DND-41 (cell line): ENCODE results near the gene ACAA1.

Experiments used
- ATAC-seq: fragments of 200-7000 bp; cut with Tn5 transposase; 3 replicates; pipeline ENCODE4 v1.9.1; 2021; ENCODE audit warnings: low read depth; ENCODE audit not compliant: insufficient read depth
- DNase-seq: peaks from one replicate; pipeline ENCODE4 v3.0.0-alpha.2; 2020
- H2AFZ ChIP-seq: 2 replicates; pipeline ENCODE4 v1.6.0; 2012; ENCODE audit warnings: low read depth, low read length
- H3K27ac ChIP-seq: 2 replicates; pipeline ENCODE4 v1.5.1; 2012; ENCODE audit warnings: low read length, inconsistent platforms
- H3K27me3 ChIP-seq: fragments of 200-600 bp; sonication (generic); 2 replicates; pipeline ENCODE4 v1.6.0; 2012; ENCODE audit warnings: low read length, mild to moderate bottlenecking, inconsistent platforms; ENCODE audit not compliant: insufficient read depth, poor library complexity
- H3K36me3 ChIP-seq: 2 replicates; pipeline ENCODE4 v1.5.1; 2012; ENCODE audit warnings: low read length, inconsistent platforms; ENCODE audit not compliant: insufficient read depth
- H3K4me1 ChIP-seq: 2 replicates; pipeline ENCODE4 v1.5.1; 2012; ENCODE audit warnings: mild to moderate bottlenecking, low read length; ENCODE audit not compliant: insufficient read depth
- H3K4me2 ChIP-seq: 2 replicates; pipeline ENCODE4 v1.6.0; 2012; ENCODE audit warnings: mild to moderate bottlenecking, moderate library complexity, low read length, inconsistent platforms; ENCODE audit not compliant: insufficient read depth
- H3K4me3 ChIP-seq, 2 experiments: fragments of 200-600 bp in 1 of 2; shearing (Covaris generic) in 1 of 2; 2 replicates each; pipeline ENCODE4 v1.5.1; 2012 to 2016; ENCODE audit warnings: inconsistent platforms in 2 of 2, low read length in 2 of 2, mild to moderate bottlenecking in 2 of 2, low read depth in 1 of 2, moderate library complexity in 1 of 2
- H3K79me2 ChIP-seq: 2 replicates; pipeline ENCODE4 v1.6.0; 2012; ENCODE audit warnings: low read length, inconsistent platforms; ENCODE audit not compliant: insufficient read depth
- H3K9ac ChIP-seq: 2 replicates; pipeline ENCODE4 v1.6.0; 2012; ENCODE audit warnings: low read depth, mild to moderate bottlenecking, inconsistent platforms, low read length, moderate library complexity
- H3K9me3 ChIP-seq: 2 replicates; pipeline ENCODE4 v1.5.1; 2012; ENCODE audit warnings: low read length, moderate library complexity, mild to moderate bottlenecking, inconsistent platforms; ENCODE audit not compliant: insufficient read depth, severe bottlenecking
- H4K20me1 ChIP-seq: 2 replicates; pipeline ENCODE4 v1.6.0; 2012; ENCODE audit warnings: low read length; ENCODE audit not compliant: insufficient read depth
- EZH2 ChIP-seq: IDR thresholded peaks from 3 replicates; pipeline ENCODE4 v1.6.1; 2012; ENCODE audit warnings: borderline replicate concordance, low read depth, mild to moderate bottlenecking, moderate library complexity, low read length, inconsistent platforms; ENCODE audit not compliant: severe bottlenecking
- TF ChIP-seq, protein P1 (sequence below): IDR thresholded peaks from 2 replicates; pipeline ENCODE4 v1.5.1; 2012; ENCODE audit warnings: borderline replicate concordance, low read length, moderate library complexity, mild to moderate bottlenecking; ENCODE audit not compliant: poor library complexity, severe bottlenecking; ENCODE audit errors: extremely low read depth

ACAA1 gene

DNA sequence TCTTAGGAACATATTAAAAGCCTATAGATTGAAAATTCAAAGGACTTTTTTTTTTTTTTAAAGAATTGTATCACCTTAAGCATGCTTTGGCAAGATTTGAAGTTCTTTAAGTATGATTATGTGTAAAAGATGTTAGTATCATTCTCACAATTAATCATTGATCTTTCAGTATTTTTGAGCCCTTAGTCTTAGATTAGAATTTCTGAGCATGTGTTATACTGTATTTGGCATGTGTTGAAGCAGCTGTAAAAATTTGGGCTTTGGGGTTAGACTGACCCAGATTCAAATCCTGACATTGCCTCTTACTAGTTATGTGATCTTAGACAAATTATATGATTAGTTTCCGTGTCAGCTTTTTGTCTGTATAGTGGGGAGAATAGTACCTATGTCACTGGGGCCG, 34.7 kb upstream of the ACAA1 start:
- ATAC-seq (no peak), DNase-seq (no peak)
- no peak overlapping the region for H3K4me3 ChIP-seq
- H3K79me2 ChIP-seq = peaks cover 100% of the 10 kb centered on the region
- H3K9me3 ChIP-seq = no peaks in the 10 kb centered on the region
- peaks cover 59% of the 10 kb centered on the region for H4K20me1 ChIP-seq
- H2AFZ ChIP-seq = no peak overlapping the region
- H3K27me3 ChIP-seq = no peaks in the 10 kb centered on the region
- no peak overlapping the region for H3K4me2 ChIP-seq
- H3K4me1 ChIP-seq = peaks cover 51% of the 10 kb centered on the region
- TF ChIP-seq, protein P1, sequence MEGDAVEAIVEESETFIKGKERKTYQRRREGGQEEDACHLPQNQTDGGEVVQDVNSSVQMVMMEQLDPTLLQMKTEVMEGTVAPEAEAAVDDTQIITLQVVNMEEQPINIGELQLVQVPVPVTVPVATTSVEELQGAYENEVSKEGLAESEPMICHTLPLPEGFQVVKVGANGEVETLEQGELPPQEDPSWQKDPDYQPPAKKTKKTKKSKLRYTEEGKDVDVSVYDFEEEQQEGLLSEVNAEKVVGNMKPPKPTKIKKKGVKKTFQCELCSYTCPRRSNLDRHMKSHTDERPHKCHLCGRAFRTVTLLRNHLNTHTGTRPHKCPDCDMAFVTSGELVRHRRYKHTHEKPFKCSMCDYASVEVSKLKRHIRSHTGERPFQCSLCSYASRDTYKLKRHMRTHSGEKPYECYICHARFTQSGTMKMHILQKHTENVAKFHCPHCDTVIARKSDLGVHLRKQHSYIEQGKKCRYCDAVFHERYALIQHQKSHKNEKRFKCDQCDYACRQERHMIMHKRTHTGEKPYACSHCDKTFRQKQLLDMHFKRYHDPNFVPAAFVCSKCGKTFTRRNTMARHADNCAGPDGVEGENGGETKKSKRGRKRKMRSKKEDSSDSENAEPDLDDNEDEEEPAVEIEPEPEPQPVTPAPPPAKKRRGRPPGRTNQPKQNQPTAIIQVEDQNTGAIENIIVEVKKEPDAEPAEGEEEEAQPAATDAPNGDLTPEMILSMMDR = no peak
- TF ChIP-seq EZH2 = no peak
- no peak overlapping the region for H3K9ac ChIP-seq
- no peak overlapping the region for H3K27ac ChIP-seq
- no peaks in the 10 kb centered on the region for H3K36me3 ChIP-seq

DNA sequence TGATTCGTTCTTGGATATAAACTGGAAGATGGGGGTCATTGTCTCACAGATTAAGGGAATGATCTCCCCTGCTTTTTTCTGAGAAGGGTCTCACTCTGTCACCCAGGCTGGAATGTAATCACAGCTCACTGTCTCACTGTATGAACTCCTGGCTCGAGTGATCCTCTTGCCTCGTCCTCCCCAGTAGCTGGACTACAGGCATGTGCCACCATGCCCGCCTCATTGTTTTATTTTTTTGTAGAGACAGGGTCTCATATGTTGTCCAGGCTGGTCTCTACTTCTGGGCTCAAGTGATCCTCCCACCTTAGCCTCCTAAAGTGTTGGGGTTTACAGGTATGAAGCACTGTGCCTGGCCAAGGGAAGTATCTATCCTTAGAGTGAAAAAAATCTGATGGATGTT, 33.8 kb upstream of the ACAA1 start:
- Histone ChIP-seq H3K4me2 (peak overlapping the region; percentile 19; the same call in 1 of the 2 replicates), H3K27ac (no peak overlapping the region), H3K36me3 (no peaks in the 10 kb centered on the region; the same call in 1 of the 2 replicates), H2AFZ (no peak overlapping the region), H3K27me3 (no peaks in the 10 kb centered on the region), H3K4me3 (no peak overlapping the region), H3K79me2 (peaks cover 99% of the 10 kb centered on the region), H3K9ac (no peak overlapping the region), H3K9me3 (no peaks in the 10 kb centered on the region), H3K4me1 (peaks cover 56% of the 10 kb centered on the region), H4K20me1 (peaks cover 56% of the 10 kb centered on the region)
- DNase-seq (no peak), ATAC-seq (no peak)
- TF ChIP-seq, protein P1 = no peak
- TF ChIP-seq EZH2 = no peak

DNA sequence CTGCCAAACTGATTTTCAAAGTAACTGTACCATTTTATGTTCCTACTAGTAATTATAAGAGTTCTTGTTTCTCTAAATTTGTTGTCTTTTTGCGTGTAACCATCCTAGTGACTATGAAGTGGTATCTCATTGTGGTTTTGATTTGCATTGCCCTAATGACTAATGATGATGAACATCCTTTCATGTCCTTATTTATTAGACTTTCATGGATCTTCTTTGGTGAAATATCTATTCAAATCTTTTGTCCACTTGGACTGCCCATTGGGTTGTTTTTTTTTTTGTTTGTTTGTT, 32.0 kb upstream of the ACAA1 start:
- H4K20me1 ChIP-seq = peaks cover 46% of the 10 kb centered on the region
- H3K36me3 ChIP-seq = no peaks in the 10 kb centered on the region; the same call in 1 of the 2 replicates
- H2AFZ ChIP-seq = no peak overlapping the region
- 0 out of 2 replicates have a peak overlapping the region, but pooled peaks have one; percentile 72 for H3K4me2 ChIP-seq
- TF ChIP-seq EZH2 = no peak
- TF ChIP-seq, protein P1 = no peak
- no peak overlapping the region for H3K27ac ChIP-seq
- DNase-seq (no peak), ATAC-seq (no peak)
- H3K27me3 ChIP-seq = no peaks in the 10 kb centered on the region
- peaks cover 87% of the 10 kb centered on the region for H3K79me2 ChIP-seq
- no peak overlapping the region for H3K9ac ChIP-seq
- no peaks in the 10 kb centered on the region for H3K9me3 ChIP-seq
- no peak overlapping the region for H3K4me3 ChIP-seq
- peaks cover 61% of the 10 kb centered on the region for H3K4me1 ChIP-seq
